ENCODE measurements around the gene TMEM86B.

The TMEM86B gene, protein sequence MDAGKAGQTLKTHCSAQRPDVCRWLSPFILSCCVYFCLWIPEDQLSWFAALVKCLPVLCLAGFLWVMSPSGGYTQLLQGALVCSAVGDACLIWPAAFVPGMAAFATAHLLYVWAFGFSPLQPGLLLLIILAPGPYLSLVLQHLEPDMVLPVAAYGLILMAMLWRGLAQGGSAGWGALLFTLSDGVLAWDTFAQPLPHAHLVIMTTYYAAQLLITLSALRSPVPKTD

DNA sequence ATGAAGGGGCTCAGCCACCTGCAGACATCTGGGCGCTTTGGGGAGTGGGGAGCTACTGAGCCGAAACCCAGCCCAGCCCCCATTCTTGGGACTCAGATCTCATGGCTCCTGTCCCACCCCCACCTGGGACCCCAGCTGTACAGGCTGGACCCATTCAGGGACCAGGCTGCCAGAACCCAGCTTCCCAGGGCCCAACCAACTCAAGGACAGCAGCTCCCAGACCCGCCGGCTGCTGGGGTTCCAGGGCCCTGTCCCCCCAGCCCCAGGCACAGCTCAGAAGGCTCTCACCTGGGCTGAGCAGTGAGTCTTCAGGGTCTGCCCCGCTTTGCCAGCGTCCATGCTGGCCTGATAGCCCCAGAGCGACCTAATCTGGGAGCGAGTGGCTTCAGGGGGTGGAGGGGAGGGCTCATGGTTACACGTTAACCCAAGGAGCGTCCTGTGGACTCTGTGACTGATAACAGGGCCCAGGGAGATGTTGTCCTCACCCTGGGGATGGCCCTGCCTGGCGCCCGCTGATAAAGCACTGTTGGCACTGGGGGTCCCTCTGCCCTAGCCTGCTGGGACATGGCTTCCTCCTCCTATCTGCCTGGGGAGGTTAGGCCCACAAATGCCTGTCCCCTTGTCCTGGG is at the start of gene TMEM86B:
TMEM86B (minus strand) TSS at position 361 of the 629 bp plus-strand sequence; CDS start at position 339, 22 bp downstream.
- H3K4me3 ChIP-seq (ENCODE audit: low read depth, low read length), result no peak within 1 kb of the TSS

DNA sequence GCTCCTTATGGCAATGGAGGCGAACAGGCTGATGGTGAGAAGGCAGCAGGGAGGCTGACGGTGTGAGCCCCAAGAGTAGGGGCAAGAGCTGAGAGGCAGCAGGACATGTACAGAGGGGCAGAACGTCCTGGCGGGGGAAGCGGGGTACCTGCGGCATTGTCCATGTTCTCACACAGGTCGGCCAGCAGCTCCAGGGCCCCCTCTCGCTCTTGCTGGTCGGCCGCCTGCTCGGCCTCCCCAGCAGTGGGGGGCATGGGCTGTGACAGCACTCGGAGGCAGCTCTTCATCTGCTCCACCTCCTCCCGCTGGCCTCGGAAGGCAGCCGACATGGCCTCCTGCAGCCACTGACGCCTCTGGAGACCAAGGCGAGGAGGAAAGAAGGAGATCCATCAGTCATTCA is 48.9 kb upstream of the TMEM86B start:
- H3K4me3 ChIP-seq (ENCODE audit: low read depth, low read length), result no peak overlapping the region

DNA sequence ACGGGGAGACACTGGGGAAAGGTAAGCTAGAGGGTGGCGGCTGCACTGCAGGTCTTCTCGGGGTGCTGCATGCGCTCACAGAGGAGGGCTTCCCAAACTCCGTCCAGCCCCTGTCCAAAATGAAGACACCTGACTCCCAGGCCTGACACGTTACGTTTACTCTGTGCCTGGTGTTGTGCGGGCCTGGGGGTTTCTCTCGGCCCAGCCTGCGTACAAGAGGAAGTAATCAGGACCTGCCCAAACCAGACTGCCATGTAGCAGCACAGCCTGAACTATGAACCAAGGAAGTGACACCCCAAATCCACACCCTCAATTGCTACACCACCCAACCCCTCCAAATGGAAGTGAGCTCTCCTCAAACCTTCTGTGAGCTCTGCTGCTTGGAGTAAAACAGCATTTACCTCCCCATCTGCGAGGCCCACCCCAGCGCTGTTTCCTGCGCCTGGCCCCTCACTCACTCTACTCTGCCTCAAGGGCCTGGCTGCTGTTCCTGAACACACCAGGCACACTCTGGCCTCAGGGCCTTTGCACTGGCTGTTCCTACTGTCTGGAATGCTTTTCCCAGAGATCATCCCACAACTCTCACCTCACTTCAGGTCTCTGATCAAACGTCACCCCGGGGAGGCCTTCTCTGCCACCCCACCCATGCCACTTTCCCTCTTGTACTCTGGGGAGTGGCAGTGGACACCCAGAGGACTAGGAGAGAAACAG is 48.3 kb upstream of the TMEM86B start:
- no peak overlapping the region for H3K4me3 ChIP-seq (ENCODE audit: low read depth, low read length)

DNA sequence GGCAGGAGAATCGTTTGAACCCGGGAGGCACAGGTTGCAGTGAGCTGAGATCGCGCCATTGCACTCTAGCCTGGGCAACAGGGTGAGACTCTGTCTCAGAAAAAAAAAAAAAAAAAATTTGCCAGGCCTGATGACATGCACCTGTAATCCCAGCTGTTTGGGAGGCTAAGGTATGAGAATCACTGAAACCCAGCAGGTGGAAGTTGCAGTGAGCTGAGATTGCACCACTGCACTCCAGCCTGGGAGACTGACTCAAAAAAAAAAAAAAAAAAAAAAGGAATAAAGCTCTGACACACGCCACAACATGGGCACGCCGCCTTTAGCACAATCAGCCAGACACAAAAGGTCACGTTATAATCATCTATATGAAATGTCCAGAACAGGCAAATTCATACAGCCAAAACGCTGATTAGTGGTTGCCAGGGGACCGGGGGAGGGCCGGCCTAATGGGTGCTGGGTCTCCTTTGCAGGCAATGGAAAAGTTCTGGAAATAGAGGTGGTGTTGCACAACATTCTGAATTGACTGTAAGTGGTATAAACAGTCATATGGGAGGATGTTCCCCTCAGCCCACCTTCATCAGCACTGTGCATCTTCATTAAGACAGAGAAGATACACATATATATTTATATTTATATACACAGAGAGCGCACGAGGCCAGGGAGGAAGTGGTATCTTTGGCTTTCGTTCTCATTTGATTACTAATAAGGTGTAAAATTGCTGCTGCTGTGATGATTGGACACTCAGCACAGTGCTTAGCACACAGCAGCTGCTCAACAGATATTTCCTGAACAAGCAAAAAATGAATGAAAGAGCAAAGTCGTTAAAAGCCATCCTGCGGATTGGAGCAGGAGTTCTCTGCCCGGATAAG is 47.5 kb upstream of the TMEM86B start:
- H3K4me3 ChIP-seq (ENCODE audit: low read depth, low read length), result no peak overlapping the region

DNA sequence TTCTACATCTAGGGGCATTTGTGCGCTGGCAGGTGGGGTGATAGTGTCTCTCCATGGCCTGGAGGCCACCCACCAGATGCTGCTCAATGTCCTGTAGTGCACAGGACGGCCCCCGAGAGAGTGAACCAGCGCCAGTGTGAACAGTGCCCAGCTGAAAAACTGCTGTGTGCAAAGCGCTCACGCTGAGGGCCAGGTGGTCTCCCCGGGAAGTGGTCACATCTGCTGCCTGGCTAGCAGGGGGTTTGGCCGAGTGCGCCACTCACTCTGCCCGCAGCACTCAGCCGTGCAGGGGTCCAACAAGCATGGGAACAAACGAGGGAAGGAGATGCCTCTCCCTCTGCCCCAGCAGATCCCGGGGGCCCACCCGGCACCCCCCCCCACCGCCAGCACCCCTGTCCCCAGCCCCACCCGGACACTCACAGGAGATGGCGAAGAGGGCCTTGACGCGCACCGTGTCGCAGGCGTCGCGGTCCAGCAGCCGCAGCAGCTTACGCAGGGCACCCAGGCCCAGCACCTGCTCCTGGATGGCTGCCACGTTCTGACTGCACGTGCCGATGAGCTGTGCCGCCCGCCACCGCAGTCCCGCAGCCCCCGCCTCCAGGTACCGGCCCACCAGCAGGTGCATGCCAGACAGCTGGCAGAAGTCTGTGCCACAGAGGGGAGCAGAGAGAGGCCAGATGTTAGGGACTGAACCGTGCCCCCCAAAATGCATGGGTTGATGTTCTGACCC is 45.6 kb upstream of the TMEM86B start:
- no peak overlapping the region for H3K4me3 ChIP-seq (ENCODE audit: low read depth, low read length)

DNA sequence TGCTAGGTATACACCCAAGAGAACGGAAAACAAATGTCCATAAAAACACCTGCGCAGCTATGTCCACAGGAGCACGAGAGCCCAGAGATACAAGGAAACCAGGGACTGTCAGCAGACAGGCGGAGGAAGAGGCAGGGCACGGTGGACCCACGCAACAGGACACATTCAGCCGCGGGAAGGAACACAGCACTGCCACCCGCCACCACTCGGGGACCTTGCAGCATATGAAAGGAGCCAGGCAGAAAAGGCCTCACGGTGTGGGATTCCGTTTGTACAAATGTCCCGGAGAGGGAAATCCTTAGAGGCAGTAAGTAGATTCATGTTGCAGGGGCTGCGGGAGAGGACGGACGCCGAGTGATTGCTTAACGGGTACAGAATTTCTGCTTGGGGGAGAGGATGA is 43.6 kb upstream of the TMEM86B start:
- H3K4me3 ChIP-seq (ENCODE audit: low read depth, low read length), result no peak overlapping the region

DNA sequence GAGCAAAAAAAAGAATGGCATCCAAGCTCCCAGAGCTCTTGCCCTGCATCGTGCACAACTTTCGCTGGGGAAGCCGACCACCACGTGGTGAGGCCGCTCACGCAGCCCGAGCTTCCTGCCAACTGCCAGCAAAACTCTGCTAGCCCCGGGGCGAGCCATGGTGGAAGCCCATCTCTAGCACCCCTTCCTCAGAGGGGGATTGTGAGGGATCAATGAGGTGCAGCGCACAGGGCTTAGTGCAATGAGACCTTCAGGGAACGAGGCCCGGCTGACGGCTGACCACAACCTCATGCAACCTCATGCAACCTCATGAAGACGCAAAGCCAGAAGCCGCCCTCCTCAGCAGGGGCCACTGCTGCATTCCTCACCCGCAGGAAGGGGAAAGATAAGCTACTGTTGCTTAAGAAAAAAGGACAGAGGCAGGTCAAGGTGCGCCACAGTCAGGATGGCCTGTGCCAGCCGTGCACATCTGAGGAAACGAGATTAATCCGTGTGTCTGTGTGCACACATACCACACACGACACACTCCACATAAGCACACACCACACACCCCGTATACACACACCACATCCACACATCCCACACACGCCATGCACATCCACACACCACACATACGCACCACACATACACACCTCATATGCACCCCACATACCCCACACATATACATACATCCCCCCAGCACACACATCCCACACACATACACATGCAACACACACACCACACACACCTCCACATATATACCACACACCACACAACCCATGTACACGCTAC is 41.8 kb upstream of the TMEM86B start:
- H3K4me3 ChIP-seq (ENCODE audit: low read depth, low read length), result no peak overlapping the region

DNA sequence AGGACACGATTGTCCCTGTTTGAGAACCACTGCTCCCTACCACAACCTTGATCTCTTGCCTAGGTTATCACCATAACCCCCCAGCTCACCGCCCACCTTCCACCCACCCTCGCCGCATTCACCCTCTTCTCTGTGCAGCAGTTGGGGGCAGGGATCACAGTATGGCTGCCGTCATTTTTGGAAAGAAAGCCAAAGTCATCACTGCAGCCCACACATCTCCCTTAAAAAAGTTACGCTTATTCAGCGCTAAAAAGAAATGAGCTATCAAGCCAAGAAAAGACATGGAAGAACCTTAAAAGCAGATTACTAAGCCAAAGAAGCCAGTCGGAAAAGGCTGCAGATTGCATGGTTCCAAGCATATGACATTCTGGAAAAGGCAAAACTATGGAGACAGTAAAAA is 40.7 kb upstream of the TMEM86B start:
- H3K4me3 ChIP-seq (ENCODE audit: low read depth, low read length), result no peak overlapping the region

DNA sequence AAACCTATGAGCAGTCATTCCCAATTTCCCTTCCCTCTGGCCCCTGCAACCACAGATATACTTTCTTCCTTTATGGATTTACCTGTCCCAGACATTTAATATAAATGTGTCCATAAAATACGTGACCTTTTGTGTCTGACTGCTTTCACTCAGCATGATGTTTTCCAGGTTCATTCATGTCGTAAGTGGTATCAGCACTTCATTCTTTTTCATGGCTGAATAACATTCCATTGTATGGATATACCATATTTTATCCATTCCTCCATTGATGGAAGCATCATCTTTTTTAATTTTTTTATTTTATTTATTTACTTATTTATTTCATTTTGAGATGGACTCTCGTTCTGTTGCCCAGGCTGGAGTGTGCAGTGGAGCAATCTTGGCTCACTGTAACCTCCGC is 38.3 kb upstream of the TMEM86B start:
- no peak overlapping the region for H3K4me3 ChIP-seq (ENCODE audit: low read depth, low read length)

DNA sequence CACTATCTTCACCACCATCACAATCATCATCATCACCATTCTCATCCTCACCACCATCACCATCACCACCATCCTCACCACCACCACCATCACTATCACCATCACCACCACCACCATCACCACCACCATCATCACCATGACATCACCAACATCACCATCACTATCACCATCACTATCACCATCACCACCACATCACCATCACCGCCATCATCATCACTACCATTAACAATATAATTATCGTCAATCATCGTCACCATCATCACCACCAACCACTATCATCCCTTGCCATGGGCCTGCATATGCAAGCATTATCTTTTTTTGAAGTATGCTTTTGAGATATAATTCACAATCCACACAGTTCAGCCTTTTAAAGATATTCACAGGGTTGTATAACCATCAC is 37.8 kb upstream of the TMEM86B start:
- H3K4me3 ChIP-seq (ENCODE audit: low read depth, low read length), result no peak overlapping the region

DNA sequence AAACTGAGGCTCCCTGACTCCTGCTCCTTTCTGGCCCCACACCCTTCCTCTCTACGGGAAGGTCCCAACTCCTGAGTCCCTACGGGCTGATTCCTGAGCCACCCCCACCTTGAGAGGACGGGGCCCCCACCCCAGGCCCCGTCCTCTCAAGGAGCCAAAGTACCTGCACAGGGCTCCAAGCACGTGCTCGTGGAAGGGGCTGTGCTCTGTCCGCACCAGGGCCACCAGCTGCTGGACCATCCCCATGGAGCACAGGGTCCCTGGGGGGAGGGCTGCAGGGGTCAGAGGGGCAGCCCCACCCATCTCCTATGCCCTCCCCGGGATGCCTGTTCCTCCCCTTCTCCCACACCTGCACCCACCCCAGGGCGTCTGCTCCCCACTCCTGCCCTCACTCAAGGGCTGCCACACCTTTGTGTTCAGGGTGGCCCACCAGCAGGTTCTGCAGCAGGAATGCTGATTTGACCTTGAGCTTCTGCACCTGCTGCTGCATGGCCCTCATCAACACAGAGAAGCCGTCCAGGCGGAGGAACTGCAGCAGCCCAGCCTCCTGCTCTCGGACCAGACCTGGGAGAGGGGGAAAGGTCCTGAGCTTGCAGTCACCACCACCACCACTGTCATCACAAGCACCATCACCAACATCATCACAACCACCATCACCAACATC is 37.3 kb upstream of the TMEM86B start:
- H3K4me3 ChIP-seq (ENCODE audit: low read depth, low read length), result no peak overlapping the region

DNA sequence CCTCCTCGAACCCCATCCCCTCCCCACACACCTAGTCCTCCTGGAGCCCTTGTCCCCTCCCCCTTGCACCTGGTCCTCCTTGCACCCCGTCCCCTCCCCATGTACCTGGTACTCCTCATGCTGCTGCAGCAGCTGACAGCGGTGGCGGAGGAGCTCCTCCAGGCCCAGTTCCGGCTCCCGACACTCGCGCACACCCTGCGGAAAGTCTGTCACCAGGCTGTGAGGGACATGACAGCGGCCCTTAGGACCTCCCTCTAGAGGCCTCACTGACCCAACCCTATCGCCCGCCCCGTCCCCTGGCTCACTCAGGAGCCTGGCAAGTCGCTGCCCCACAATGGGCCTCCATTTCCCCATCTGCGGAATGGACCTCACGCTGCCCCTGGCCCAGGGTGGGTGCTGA is 36.6 kb upstream of the TMEM86B start:
- H3K4me3 ChIP-seq (ENCODE audit: low read depth, low read length), result no peak overlapping the region

DNA sequence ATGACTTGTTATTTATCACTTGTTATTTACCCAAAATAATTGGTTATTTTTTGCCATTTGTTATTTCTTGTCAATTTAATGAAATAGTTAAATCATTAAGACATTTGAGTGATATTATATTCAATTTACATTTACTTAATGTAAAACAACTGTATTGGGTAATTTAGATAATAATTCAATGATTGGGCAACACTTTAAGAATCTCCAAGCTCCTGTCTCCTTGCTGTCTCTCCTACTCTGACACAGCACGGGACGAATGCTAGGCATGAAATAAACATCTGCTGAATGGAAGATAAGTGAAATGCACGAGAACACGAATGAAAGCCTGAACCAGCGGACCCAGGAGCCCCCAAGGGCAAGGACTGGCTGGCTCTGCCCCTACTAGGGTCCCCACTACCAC is 36.0 kb upstream of the TMEM86B start:
- H3K4me3 ChIP-seq (ENCODE audit: low read depth, low read length), result no peak overlapping the region

DNA sequence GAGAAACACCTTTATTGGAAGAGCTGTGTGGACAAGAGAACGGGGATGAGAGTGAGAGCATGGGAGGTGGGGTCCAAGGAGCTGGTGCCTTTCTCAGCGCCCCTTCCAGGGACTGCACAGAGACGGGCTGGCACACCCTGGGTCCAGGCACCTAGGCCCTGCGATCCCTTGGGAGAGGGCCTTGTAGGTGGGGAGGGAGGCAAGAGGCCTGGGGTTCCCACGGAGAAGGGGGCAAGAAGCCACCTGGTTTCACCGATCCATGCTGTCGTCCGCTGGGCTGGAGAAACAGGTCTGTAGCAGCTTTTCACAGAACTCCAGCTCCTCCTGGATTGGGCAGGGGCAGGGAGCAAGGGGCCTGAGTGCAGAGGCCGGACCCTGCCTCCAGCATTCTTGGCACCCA is 33.8 kb upstream of the TMEM86B start:
- H3K4me3 ChIP-seq (ENCODE audit: low read depth, low read length), result no peak overlapping the region

DNA sequence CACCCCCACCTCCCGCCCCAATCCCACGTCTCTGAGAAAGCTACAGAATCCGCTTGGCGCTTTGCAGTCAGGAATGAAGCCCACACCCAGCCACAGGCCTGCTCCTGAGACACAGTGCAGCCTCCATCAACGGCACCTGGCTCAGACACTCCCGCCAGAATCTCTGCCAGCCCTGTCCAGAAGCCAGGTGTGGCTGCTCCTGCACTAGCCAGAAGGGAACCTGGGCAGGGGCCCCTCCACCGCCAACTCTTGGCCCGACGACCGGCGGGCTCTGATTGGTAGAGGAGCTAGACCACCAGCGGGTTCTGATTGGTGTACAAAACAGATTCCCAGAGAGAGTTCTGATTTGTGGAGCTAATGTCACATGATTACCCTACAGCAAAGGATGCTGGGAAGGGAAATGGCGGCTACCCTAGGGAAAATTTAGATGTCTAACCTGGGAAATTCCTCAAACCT is 33.1 kb upstream of the TMEM86B start:
- H3K4me3 ChIP-seq (ENCODE audit: low read depth, low read length), result no peak overlapping the region

DNA sequence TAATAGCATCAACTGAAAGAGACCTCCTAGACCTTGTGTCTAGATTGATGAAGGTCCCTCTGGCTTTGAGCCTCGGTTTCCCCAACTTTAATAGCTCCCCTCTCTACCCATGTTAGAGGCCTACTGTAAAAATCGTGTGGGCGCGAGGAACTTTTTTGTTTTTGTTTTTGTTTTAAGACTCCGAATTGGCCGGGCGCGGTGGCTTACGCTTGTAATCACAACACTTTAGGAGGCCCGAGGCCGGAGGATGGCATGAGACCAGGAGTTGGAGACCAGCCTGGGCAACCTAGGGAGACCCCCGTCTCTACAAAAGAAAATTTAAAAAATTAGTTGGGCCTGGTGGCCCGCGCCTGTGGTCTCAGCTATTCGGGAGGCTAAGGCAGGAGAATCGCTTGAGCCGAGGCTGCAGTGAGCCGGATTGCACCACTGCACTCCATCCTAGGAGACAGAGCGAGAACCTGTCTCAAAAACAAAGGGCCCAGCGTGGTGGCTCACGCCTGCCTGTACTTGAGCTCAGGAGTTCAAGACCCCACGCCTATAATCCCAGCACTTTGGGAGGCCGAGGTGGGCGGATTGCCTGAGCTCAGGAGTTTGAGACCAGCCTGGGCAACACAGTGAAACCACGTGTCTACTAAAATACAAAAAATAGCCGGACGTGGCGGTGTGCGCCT is 31.1 kb upstream of the TMEM86B start:
- peak overlapping the region; percentile 17 for H3K4me3 ChIP-seq (ENCODE audit: low read depth, low read length)

DNA sequence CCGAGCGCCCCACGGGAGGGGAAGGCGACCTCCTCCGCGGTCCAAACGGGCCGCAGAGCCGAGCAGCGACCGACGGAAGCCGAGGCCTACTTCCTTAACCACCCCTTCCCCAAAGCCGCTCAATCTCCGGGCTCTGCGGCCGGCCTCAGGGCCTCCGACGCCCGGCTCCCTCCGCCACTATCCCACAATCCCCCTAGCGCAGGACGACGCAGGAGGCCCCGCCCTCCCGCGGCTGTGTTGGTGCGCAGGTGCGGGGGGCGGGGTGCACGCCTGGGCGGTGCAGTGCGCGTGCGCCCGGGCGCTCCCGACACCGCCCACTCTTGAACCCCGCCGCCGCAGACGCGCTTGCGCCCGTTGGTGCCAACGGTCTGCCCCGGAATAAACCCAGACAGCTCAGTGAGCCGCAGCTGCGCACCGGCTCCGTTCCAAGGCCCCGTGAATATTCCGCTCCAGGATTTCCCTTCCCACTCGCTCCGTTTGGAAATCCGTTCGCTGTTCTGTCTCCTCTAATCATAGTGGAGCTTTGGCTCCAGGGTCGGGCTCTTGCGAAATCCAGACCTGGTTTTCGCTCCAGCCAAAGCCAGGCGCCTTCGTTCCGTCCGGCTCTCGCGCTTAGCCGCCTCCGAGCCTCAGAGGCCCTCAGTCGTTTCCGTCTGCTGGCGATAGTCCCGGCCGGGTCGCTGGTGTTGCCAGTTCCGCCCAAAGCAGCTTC is 30.4 kb upstream of the TMEM86B start, which contains the start of gene PPP6R1:
PPP6R1 (minus strand) TSS at position 190 of the 712 bp plus-strand sequence. CDS start 11,914 bp downstream, outside the sequence.
- H3K4me3 ChIP-seq (ENCODE audit: low read depth, low read length), result peak within 1 kb of the TSS; percentile 85

DNA sequence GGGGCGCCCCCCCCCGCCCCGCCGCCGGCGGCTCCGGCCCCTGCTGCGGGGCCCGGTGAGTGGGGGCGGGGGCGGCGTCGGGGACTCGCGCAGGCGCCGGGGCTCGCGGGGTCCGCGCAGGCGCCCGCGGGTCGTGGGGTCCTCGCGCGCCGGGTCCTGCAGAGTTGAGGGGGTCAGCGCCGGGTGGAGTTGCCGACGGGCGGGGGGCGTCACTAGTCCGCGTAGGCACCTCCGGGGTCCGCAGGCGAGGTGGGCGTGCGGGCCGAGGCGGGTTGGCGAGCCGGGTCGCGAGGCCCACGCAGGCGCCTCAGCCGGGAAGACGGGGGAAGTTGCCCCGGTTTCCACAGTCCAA is 29.9 kb upstream of the TMEM86B start:
- peak overlapping the region; percentile 85 for H3K4me3 ChIP-seq (ENCODE audit: low read depth, low read length)
